ENCODE results near the gene TIFAB. TPM values are rescaled to one million over a fixed set of nuclear protein-coding genes. Genes with fewer than 3 reads are reported as not detected.

The TIFAB gene
- total and polyA plus RNA-seq, 3 donors from 2014 or later, result 0.06 to 1.1 (median 0.16) TPM

DNA sequence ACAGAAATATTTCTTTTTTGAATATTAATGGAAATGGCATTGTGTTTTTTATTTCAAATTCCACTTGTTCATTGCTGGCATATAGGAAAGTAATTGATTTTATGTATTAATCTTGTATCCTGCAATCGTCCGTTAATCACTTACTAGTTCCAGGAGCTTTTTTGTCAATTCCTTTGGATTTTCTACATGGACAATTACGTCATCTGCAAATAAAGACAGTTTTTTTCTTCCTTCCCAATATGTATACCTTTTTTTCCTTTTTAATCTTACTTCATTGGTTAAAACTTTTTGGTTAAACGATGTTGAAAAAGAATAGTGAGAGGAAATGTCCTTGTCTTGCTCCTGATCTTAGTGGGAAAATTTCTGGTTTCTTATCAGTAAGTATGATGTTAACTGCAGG is 1.5 kb upstream of the TIFAB start:
- no peaks in the 10 kb centered on the region for H3K27me3 ChIP-seq
- H3K4me1 ChIP-seq, result peaks cover 14% of the 10 kb centered on the region
- WGBS, 2 donors, result 83 to 88% methylated on average over 4 of the region's 4 CpGs
- TF ChIP-seq POLR2A (IDR thresholded peaks at IDR 0.05), result no peak
- no peak for TF ChIP-seq CTCF (IDR thresholded peaks at IDR 0.05)
- no peaks in the 10 kb centered on the region for H3K9me3 ChIP-seq
- no peaks in the 10 kb centered on the region for H3K36me3 ChIP-seq (ENCODE audit: low read depth, missing control alignments)
- H3K27ac ChIP-seq, result no peak overlapping the region
- intact Hi-C loops (cut with DNase I; ENCODE audit: low total_unique reads), result no loop called here
- DNase-seq, result no peak
- H3K4me3 ChIP-seq, result no peak overlapping the region

DNA sequence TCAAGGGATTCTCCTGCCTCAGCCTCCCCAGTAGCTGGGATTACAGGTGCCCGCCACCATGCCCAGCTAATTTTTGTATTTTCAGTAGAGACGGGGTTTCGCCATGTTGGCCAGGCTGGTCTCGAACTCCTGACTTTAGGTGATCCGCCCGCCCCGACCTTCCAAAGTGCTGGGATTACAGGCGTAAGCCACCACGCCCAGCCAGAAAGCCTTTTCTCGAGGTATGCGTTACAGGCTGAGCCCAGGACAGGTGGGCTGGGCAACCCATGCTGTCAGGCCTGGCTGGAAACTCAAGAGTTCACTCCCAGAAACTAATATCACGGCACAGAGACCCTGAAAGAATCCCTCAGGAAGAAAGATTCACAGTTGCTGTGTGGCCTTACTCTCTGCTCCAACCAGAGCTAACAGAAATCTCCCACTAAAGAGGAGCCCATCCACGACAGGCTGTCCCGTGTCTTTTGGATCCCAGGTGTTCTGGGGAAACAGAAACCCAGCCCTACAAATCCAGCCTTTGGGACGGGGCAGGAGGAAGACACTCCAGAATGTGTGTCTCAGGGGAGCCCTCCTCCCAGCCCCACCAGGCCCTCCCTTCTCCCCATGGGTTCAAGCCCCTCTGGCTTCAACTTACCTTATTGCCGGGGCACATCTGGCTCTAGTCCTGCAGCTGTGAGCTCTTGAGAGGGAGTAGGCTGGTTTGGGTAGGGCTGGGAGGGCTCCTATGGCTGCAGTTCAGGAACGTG is 400 bp downstream of the TIFAB start:
- DNase-seq, result no peak
- no peaks in the 10 kb centered on the region for H3K27me3 ChIP-seq
- TF ChIP-seq CTCF (IDR thresholded peaks at IDR 0.05) (no peak), POLR2A (IDR thresholded peaks at IDR 0.05) (no peak)

GRCh38 chr5:135450952-135451351 is 1.2 kb downstream of the TIFAB start:
- Histone ChIP-seq H3K27ac (no peak overlapping the region), H3K9me3 (no peaks in the 10 kb centered on the region), H3K36me3 (ENCODE audit: low read depth, missing control alignments) (no peaks in the 10 kb centered on the region), H3K4me3 (no peak overlapping the region), H3K4me1 (peaks cover 4% of the 10 kb centered on the region), H3K27me3 (no peaks in the 10 kb centered on the region)
- TF ChIP-seq CTCF (IDR thresholded peaks at IDR 0.05) (no peak), POLR2A (IDR thresholded peaks at IDR 0.05) (no peak)
- 87 to 88% methylated on average over 2 of the region's 2 CpGs for WGBS, 2 donors
- no peak for DNase-seq
- intact Hi-C loops (cut with DNase I; ENCODE audit: low total_unique reads), result no loop called here

More for the DNA sequence above, 400 bp downstream of the TIFAB start:
- intact Hi-C loops (cut with DNase I; ENCODE audit: low total_unique reads), result no loop called here
- Histone ChIP-seq H3K9me3 (no peaks in the 10 kb centered on the region), H3K27ac (no peak overlapping the region), H3K36me3 (ENCODE audit: low read depth, missing control alignments) (no peaks in the 10 kb centered on the region), H3K4me3 (no peak overlapping the region), H3K4me1 (peaks cover 6% of the 10 kb centered on the region)
- 89 to 91% methylated on average over 15 to 17 of the region's 17 CpGs for whole genome bisulfite sequencing, 2 donors

GRCh38 chr5:135450336-135450735 is 1.8 kb downstream of the TIFAB start:
- TF ChIP-seq POLR2A (IDR thresholded peaks at IDR 0.05), result no peak
- TF ChIP-seq CTCF (IDR thresholded peaks at IDR 0.05), result no peak
- no peak for DNase-seq
- Histone ChIP-seq H3K36me3 (ENCODE audit: low read depth, missing control alignments) (no peaks in the 10 kb centered on the region), H3K4me1 (no peaks in the 10 kb centered on the region), H3K4me3 (no peak overlapping the region), H3K27me3 (no peaks in the 10 kb centered on the region), H3K27ac (no peak overlapping the region), H3K9me3 (no peaks in the 10 kb centered on the region)
- intact Hi-C loops (cut with DNase I; ENCODE audit: low total_unique reads), result no loop called here
- WGBS, 2 donors, result 71 to 81% methylated on average over 3 of the region's 3 CpGs

DNA sequence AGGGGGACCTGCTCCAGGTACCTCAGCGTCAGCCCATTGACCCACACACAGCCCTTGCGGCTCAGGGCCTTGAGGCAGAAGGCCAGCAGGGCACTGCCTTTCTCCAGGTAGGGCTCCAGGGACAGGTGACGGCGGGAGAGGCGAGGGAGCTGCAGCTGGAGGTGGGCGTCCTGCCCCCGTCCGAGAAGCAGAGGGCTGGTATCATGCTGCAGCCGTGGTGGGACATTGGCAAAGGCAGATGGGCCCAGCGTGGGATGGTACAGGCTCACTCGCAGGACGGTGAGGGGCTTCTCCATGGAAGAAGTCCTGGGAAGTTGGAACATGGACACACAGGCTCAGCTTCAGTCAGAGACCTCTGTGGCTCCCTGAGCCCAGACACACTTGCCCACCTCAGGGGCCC is 2.5 kb downstream of the TIFAB start:
- no peaks in the 10 kb centered on the region for H3K27me3 ChIP-seq
- intact Hi-C loops (cut with DNase I; ENCODE audit: low total_unique reads), result no loop called here
- DNase-seq, result no peak

More for the DNA sequence above, 2.5 kb downstream of the TIFAB start:
- TF ChIP-seq CTCF (IDR thresholded peaks at IDR 0.05) (no peak), POLR2A (IDR thresholded peaks at IDR 0.05) (no peak)
- H3K9me3 ChIP-seq, result no peaks in the 10 kb centered on the region
- WGBS, 2 donors, result 86 to 96% methylated on average over 9 to 12 of the region's 12 CpGs
- no peaks in the 10 kb centered on the region for H3K4me1 ChIP-seq
- H3K4me3 ChIP-seq, result no peak overlapping the region
- H3K36me3 ChIP-seq (ENCODE audit: low read depth, missing control alignments), result no peaks in the 10 kb centered on the region
- no peak overlapping the region for H3K27ac ChIP-seq
